H54 (cell line): ENCODE data around the gene ITGAE.
"Not testable (repeated sequence)": the region's sequence is repeated elsewhere in the genome, so short reads cannot be mapped to it uniquely, and the experiment has no call there.

Source experiments
- DNase-seq: peaks from one replicate; pipeline ENCODE4 v3.0.0; 2011; ENCODE audit warnings: low spot score, mixed read lengths; ENCODE audit not compliant: insufficient read length
- FAIRE-seq: peaks from 3 replicates; lab custom pipeline; 2011; peaks lifted over from hg19 to GRCh38; lab: Jason Lieb, UNC
- POLR2A ChIP-seq: IDR thresholded peaks from 2 replicates; pipeline ENCODE4 v1.6.1; 2011; ENCODE audit warnings: low read depth, mild to moderate bottlenecking, low read length

Gene ITGAE

DNA sequence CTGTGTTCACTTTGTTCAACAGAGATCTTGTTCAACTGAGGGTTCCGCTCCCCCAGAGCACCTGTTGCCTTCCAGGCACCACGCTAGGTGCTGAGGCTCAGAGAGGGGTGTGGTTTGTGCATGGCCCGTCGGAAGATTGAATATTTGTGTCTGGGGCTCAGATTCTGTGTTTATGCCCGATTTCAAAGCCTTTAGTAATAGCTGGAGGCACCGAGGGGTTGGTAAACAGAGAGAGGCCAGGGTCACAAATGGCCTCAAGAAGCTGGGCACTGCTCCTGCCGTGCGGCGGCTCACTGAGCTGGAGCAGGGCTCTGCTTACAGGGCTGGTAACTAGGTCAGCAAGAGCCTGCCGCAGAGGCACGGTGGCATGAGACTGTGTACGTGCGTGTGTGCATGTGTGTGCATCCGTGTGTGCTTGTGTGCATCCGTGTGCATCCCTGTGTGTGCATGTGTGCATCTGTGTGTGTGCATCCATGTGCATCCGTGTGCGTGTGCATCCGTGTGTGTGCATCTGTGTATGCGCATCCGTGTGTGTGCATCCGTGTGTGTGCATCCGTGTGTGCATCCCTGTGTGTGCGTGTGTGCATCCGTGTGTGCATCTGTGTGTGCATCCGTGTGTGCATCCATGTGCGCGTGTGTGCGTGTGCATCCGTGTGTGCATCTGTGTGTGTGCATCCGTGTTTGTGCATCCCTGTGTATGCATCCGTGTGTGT is 5.4 kb downstream of the ITGAE start:
- DNase-seq: no peak
- TF ChIP-seq POLR2A: no peak
- no peak for FAIRE-seq

- no peak for TF ChIP-seq POLR2A
- DNase-seq (peak; percentile 75), FAIRE-seq (no peak)
Measured at GRCh38 chr17:3794557-3795389, 6.2 kb downstream of the ITGAE start.

- not testable (repeated sequence) for FAIRE-seq
Measured at GRCh38 chr17:3794152-3794551, 6.8 kb downstream of the ITGAE start.

DNA sequence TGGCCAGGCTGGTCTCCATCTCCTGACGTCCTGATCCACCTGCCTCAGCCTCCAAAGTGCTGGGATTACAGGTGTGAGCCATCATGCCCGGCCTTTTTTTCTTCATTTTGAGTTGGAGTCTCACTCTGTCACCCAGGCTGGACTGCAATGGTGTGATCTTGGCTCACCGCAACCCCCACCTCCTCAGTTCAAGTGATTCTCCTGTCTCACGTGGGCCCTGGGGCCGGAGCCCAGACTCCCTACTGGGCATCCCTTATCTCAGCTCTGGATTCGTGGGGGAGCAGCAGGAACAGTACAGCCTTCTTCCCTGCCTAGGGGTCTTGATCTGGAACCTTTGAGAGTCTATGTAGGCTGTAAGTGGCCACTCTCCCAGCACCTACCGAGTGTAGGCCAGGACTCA is 7.7 kb downstream of the ITGAE start:
- not testable (repeated sequence) for FAIRE-seq, DNase-seq

More at GRCh38 chr17:3794152-3794551, 6.8 kb downstream of the ITGAE start:
- not testable (repeated sequence) for DNase-seq

- no peak for DNase-seq
- no peak for FAIRE-seq
Measured at GRCh38 chr17:3792481-3792880, 8.5 kb downstream of the ITGAE start.

DNA sequence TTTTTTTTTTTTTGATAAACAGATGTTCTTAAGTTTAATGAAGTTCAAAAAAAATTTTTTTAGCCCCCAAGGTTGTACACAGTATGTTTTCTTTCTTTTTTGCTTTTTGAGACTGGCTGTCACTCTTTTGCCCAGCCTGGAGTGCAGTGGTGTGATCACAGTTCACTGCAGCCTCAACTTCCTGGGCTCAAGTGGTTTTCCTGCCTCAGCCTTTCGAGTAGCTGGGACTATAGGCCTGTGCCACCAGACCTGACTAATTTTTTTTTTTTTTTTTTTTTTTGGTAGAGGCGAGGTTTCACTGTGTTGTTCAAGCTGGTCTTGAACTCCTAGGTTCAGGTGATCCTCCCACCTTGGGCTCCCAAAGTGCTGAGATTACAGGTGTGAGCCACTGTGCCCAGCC is 12.8 kb downstream of the ITGAE start:
- no peak for TF ChIP-seq POLR2A
- FAIRE-seq (no peak), DNase-seq (no peak)

More at GRCh38 chr17:3792481-3792880, 8.5 kb downstream of the ITGAE start:
- no peak for TF ChIP-seq POLR2A

DNA sequence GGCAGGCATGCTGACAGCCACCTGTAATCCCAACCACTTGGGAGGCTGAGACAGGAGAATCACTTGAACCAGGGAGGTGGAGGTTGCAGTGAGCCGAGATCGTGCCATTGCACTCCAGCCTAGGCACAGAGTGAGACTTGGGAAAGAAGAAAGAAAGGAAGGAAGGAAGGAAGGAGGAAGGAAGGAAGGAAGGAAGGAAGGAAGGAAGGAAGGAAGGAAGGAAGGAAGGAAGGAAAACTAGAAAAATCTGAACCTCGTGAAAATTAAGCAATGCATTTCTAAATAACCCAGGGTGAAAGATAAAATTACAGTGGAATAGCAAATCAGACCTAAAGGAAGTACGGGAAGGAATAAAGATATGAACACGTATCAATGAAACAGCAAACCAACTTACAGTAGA is 15.7 kb downstream of the ITGAE start:
- not testable (repeated sequence) for DNase-seq, FAIRE-seq

DNA sequence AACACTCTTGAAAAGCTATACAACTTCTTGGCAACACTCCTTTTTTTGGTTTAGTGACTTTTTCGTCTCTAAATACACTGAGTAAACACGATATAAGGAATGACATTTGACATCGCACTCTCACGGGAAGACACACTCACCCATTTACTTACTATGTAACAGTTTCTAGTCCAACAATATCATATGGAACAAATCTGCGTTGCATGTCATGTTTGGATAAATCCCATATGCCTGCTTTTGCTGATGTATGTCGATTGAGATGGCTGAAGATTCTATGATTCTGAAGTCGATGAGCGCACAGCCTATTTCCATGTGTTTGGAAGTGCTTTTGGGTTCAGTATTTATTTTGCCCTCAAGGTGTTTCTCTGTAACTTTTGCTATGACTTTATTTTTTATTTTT is 18.2 kb downstream of the ITGAE start:
- no peak for TF ChIP-seq POLR2A
- DNase-seq (no peak), FAIRE-seq (no peak)

- DNase-seq (no peak), FAIRE-seq (no peak)
- no peak for TF ChIP-seq POLR2A
Measured at GRCh38 chr17:3780986-3781385, 20.0 kb downstream of the ITGAE start.

DNA sequence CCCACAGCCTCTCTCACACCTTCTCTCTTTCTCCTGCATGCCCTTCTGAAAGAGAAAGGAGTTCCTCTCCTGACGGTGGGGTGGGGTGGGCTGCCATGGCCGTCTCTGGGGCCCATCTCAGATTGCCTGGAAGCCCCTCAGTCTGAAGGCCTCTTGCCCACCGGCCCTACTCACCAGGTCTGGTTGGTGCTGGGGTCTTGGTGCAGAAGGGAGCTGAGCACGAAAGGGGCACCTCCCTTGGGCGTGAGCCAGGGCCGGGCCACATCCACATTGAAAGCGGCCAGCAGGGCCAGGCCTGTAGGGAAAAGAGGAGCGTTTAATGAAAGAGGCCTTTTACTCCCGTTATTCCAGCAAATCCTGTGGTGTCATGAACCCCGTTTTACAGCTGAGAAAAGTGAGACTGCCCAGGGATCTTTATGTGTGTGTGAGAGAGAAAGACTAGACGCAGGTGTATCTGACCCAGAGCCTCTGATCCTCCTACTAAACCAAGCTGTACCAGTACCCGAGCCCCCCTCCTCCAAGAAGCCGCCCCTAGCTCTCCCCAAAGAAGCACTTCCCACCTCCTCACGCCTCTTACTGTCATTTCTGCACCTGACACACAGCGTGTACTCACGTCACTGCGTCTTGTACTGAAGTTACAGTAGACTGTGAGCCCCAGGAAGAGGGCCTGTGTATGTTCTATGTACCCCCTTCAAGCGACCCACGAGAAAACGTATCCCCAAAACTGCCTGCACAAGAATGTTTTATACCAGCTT is 23.4 kb downstream of the ITGAE start:
- no peak for TF ChIP-seq POLR2A
- DNase-seq (no peak), FAIRE-seq (no peak)

DNA sequence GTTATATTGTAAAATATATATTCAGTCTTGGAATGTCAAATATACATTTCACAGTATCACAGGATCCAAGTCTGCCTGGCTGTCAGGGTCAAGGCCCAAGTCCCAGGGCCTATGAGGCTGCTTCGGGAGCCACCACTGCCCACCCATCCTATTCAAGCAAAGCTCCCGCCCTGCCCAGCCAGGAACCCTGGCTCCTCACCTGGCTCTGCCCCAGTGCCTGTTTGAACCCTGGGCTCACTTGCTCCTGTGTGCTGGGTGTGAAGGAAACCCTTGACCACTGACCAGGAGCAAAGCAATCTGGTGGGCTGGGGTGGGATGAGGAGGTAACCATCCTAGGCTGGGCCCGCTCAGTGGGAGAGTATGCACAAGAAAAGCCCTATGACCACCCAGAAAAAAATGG is 27.0 kb downstream of the ITGAE start:
- FAIRE-seq (no peak), DNase-seq (no peak)
- no peak for TF ChIP-seq POLR2A

GRCh38 chr17:3773511-3773910 is 27.5 kb downstream of the ITGAE start:
- FAIRE-seq (peak; percentile 33), DNase-seq (peak; percentile 67)
- no peak for TF ChIP-seq POLR2A

DNA sequence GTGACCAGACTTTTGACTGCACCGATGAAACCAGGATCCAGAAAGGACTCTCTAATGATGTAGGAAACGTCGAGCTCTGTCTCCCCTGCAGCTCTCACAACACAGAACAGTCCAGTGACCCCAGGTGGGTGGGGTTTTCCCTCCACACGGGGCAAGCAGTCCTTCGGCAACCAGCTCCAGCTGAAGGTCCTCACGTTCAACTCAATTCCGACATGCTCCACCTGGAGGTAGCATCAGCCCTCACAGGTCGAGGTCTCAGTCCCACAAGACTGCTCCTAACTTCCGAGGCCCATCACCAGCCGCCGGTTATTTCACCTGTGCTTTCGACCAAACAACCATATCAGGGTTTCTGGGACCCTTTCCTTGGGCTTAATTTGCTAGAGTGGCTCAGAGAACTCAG is 28.2 kb downstream of the ITGAE start:
- TF ChIP-seq POLR2A: no peak
- DNase-seq (no peak), FAIRE-seq (no peak)

DNA sequence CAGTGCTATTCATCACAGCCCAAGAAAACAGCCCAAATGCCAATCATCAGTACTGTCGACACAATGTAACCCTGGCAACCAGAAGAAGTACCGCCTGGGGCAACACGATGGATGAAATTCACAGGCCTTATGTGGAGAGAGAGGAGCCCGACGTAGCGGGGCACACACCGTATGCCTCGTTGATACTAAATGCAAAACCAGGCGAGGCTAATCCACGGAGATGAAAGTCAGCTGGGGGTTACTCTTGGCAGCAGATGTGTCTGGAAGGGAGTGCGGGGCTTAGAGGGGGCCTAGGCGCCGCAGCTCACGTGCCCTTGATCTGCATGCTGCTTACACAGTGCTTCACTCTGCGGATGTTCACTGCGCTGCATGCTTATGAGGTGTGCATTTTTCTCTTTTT is 29.8 kb downstream of the ITGAE start:
- DNase-seq (no peak), FAIRE-seq (no peak)
- no peak for TF ChIP-seq POLR2A

- TF ChIP-seq POLR2A: no peak
- FAIRE-seq (no peak), DNase-seq (no peak)
Measured at GRCh38 chr17:3770466-3770865, 30.5 kb downstream of the ITGAE start.
